HG02798 (cell line): ENCODE measurements around the gene ANP32B.
"Not testable (repeated sequence)": the region's sequence is repeated elsewhere in the genome, so short reads cannot be mapped to it uniquely, and the experiment has no call there.

ENCODE experiments used
- ATAC-seq: cut with Tn5 transposase; IDR thresholded peaks from one replicate; pipeline ENCODE4 v1.9.1; 2021; ENCODE audit warnings: mild to moderate bottlenecking; ENCODE audit not compliant: unreplicated experiment, poor library complexity

The ANP32B gene

DNA sequence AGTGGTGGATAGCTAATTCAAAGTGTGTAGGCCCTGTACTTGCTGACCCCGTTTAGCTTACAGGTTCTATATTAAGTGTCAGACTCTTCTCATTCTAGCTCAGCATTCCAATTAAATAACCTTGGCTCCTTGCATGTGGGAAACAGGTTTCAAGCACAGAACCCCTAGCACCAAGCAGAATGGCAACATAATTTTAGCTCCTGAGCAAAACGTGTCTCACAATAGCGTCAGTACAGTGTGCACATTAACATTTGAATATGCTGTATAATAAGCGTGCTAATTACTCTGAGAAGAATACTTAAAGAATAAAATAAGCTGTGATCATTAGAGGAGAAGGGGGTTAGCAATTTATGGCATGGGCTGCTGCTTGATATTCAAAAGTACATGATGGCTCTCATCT is 21.0 kb upstream of the ANP32B start:
- ATAC-seq = no peak

GRCh38 chr9:97962575-97962974 is 20.6 kb upstream of the ANP32B start:
- no peak for ATAC-seq

DNA sequence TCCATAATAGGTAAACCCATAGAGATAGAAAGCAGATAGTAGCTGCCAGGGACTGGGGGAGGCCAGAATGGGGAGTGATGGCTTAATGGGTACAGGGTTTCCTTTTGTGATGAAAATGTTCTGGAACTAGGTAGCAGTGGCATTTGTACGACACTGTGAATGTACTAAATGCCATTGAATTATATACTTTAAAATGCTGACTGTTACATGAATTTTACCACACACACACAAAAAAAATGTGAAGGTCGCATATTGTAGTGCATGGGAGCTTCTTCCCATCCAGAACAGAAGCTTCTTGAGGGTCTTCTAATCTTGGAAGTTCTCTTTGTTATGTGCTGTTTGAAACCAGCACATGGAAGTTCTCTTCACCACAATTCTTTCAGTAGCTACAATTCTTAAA is 19.9 kb upstream of the ANP32B start:
- no peak for ATAC-seq

- ATAC-seq = no peak
These were observed 18.2 kb upstream of the ANP32B start for GRCh38 chr9:97964901-97965300.

DNA sequence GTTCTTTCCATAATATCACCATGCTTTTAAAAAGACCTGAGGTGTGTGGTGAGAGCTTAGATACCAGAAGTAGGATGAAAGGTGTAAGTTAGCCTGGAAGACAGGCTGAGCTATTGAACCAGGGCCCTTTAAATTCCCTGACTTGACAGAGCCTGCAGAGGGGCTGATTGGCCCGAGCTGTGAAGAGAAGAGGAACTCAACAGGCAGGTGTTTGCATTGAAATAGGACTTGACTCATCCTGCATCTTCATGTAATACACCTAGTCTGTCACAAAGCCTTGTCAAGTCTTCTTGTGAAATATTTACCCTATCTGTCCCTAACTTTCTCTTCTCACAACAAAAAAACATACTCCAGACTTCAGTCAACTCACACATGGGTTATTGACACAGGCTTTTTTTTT is 16.6 kb upstream of the ANP32B start:
- ATAC-seq = no peak

GRCh38 chr9:97969014-97969413 is 14.1 kb upstream of the ANP32B start:
- ATAC-seq = no peak

GRCh38 chr9:97970165-97970564 is 13.0 kb upstream of the ANP32B start:
- no peak for ATAC-seq

DNA sequence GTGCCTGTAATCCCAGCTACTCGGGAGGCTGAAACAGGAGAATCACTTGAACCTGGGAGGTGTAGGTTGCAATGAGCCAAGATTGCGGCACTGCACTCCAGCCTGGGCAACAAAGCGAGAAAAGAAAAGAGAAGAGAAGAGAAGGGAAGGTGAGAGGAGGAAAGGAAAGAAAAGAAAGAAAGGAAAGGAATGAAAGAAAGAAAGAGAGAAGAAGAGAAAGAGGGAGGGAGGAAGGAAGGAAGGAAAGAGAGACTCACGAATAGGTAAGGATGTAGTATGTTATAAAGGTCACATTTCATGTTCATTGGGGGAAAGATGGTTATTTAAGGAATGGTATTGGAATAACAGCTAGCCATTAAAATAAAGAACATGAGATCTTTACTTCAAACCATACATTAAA is 10.4 kb upstream of the ANP32B start:
- no peak for ATAC-seq

GRCh38 chr9:97975376-97975775 is 7.8 kb upstream of the ANP32B start:
- ATAC-seq = no peak

- ATAC-seq = not testable (repeated sequence)
These were observed 6.5 kb upstream of the ANP32B start for GRCh38 chr9:97976633-97977032.

DNA sequence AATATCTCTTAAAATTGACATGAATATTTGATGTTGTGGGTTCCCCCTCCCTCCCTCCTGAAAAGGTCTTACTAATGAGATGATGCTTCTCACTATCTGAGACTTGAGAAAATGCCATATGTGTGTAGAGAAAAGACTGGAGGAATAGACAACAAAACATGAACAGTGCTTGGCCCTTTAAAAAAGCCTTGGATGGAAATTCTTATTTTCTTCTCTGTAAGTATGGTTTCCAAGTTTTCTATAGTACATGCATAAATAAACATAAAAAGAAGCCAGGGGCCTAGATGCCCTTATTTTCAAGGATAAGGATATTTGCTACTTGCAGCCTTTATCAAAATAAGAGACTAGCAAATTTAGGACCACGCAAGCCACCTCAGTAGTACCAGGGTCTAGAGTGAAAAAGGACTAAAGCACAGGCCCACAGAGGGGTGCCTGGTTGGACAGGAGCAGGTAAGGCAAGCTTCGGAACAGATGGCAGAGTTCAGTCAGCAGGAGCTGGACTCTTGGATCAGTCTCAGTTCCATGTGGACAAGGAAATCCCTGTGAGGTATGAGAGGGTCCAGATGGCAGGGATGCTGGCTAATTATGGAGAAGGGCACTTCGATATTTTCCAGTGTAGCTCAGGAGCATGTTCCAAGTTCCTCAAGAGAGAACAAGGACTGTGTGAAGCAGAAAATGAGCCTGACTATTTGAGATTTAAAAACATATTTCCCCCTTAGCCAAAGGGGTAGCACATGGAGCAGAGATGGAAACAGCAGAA is 4.6 kb upstream of the ANP32B start:
- no peak for ATAC-seq

DNA sequence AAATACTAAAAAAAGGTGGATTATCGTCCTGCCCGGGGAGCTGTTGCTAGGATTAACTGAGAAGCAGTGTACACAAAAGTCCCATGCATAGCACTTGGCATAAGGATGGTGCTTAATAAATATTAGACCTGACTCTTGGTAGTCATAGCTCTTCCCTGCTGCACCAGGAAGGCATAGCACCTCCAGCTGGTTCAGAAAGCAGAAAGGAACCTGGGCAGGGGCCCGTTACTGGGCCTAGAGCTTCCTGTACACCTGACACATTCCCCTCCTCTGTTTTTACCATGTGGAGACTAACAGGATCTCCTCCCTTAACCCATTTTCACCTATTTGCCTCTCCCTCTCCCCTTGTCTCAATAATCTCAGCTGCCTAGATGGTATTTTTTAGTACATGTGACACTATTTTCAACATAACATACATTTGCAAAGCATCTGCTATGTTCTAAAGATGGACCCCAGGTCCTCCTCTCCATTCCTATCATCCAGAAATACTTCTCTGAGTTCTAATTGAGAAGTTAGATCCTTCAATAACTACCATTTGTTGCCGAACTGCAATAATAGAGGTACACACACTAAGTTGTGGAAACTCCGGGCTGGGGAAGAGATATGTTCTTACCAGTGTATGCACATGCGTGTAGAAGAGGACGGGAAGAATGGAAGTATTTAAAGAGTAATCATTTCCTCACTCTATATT is 3.2 kb upstream of the ANP32B start:
- no peak for ATAC-seq

DNA sequence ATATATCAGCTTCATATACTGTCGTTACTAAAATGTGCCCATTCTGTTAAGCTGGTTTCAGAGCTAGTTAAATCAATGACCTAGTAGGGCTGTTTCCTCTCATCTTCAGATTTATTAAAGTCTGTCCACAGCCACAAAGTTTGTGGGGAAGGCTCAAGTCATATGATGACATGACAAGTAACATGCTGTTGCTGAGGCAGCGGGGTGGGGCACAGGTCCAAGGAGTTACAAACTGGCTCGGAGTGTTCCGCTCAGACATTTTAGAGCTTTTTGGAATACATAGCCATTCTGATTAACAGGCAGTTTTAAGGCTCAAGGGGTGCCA is 2.7 kb upstream of the ANP32B start:
- ATAC-seq = no peak

DNA sequence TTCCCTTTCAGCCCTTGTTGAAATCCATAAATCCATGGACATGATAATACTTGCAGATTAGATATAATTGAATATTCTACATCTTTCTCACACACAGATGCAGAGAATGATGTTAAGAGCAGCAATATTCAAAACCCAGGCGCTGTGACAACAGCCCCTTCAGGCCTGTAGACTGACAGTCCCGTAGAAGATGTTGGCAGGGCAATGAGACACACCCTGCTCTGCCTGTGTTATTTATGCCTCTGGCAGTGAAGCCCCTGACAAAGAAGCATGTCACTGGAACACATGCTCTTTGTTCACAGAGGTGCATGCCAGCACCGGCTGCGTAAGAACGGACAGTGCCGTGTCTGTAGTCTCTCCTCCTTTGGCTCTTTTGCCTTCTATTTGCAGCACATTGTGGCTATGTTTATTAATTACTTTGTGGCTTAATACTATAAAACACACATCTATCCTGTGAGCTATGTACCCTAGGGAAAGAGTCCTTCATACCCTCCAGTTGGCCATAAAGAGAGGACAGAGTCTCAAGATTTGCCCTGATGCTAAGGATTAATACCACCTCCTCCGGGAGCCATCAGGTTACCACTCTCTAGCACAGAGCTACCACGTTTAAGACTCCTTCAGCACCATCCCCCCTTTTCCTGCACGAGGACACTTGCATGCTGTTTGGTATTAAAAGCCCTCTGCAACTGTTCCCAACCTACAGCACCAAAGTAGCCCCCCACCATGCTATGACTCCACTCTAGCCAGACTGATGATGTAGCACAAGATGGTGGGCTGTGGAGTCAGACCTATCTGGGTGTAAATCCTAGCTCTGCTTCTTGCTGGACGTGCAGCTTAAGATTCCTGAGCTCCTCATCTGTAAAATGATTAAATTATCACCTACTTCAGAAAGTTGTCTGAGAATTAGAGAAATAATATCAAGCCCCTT is 2.0 kb upstream of the ANP32B start:
- no peak for ATAC-seq

DNA sequence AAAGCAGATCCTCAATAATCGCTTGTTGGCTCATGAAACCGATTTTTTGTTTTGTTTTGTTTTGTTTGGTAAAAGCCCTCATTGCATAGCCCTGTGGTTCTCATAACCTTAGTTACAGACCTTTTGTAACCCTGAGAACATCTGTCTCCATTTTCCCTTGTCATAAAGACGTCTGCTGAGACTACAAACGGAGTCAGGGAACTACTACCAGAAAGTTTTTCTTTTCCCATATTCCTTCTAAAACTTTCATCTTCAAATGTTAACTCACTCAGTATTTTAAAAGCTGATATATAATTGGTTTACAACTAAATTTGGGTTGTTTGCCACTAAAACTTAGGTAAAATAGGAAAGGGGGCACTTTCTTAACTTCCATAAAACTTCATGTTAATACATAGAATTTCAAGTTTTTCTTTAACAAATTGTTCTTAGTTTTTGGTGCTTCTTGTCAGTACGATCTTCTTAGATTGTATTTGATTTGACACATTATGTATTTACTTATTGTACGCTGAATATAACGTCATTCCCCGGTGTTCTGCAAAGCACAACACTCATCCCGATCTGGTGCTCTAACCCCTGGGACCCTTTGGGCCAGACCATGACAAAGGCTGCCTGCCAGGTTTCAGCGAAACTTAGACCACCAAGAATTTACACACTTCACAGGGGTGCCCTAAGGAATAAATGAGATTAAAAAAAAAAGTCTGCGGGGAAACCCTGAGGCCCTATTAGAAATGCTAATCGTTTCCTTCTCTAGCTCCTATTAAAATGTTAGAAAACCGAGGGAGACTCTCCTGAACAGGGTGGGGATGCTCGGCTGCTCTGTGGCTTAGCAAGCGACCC is 1.1 kb upstream of the ANP32B start:
- ATAC-seq = no peak

- peak; percentile 6 for ATAC-seq
These were observed 547 bp downstream of the ANP32B start for GRCh38 chr9:97983589-97984187.

DNA sequence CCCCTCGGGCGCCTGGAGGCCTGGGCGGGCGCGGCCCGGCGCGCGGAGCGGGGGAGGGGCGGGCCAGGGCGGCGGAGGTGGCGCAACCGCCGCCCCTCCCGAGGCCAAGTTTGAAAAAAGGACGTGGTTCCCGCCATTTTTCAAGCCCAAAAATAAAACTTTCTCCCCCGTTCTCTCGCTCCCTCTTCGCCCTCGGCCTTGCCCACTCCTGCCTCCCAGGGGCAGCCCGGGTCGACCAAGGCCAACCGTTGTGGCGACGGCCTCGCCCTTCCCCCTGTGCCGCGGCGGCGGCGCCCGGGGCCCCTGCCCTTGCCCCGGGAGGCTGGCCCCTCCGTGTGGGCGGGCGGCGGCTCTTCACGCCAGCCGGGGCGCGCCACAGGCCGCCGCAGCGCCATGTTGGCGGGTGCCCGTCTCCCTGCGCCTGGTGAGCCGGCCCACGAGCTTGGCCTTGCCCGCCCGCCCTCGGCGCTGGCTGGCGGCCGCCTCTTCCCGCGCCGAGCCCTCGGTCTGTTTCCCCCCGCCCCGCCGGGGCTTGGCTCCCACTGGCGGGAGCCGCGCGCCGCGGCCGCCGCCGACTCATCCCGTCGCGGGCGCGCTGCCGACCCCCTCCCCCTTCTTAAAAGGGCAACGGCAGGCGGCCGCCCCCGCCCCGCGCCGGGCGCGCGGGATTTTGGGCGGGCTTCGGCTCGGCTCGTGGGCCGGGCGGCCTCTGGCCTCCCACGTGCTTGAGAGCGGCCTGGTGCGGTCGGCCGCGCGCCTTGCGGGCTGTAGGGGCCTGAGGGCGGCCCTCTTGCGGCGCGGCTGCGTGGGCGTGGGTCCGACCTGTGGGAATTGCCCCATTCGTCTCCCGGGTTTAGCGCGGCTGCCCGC is 1.3 kb downstream of the ANP32B start:
- ATAC-seq = peak; percentile 37

DNA sequence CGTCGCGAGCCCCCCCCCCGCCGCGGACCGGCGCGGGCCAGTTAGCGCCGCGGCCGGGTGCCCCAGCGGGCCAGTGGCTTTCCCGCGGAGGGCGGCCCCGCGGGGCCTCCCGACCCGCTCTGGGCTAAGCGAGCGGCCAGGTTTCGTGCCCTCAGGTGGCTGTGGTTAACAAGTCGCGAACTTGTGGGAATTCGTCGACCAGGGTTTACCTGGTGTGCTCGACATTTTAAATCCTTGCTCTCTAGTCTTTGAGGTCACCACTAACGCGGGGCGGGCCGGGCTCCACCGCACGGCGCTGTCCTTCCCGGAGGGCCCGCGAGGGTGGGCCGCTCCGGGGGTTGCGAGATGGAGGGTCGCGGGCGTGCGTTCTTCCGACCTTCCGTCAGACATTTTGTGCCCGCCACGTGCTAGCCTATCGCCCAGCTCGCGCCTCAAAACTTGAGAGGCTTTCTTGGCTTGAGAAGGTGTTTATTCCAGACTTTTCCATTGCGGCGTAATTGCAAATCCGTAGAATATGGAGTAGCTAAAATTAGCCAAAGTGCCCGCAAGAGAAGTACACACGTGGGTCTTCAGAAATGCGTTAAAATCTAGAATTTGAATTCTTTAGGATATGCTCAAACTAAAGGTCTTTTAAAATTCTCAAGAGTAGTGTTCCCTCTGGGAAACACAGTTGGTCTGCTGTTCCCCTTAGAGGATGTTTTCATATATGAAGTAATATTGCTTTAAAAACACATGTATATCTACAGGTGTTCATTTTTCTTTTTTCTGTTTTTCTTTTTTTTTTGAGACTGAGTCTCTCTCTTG is 2.1 kb downstream of the ANP32B start:
- ATAC-seq = peak; percentile 18
